ENCODE measurements around the gene TTC39C.

GRCh38 chr18:24041691-24042090, 27.1 kb downstream of the TTC39C start:
- TF ChIP-seq CTCF (IDR thresholded peaks at IDR 0.05): no peak
- TF ChIP-seq ZFX (IDR thresholded peaks at IDR 0.05; ENCODE audit: borderline replicate concordance): no peak

All from 22Rv1 (cell line).